Measurements from ENCODE around the gene METTL26.

Gene METTL26

GRCh38 chr16:619476-620100 lies 16.5 kb downstream of the METTL26 start:
- peaks cover 0 to 6% of the 10 kb centered on the region in 2 donors for H3K36me3 ChIP-seq (ENCODE audit: control insufficient read depth in 2 of 2, insufficient read depth in 2 of 2, low read length in 2 of 2)
- no peak overlapping the region for H3K9ac ChIP-seq (ENCODE audit: low read length in 2 of 2)
- no peaks in the 10 kb centered on the region for H3K4me1 ChIP-seq (ENCODE audit: control insufficient read depth, insufficient read depth, low read length)
- no peak overlapping the region for H3K4me3 ChIP-seq (ENCODE audit: low read length in 2 of 2)
- no peaks in the 10 kb centered on the region for H3K9me3 ChIP-seq (ENCODE audit: control insufficient read depth in 2 of 2, low read length in 2 of 2)
- H3K27ac ChIP-seq (ENCODE audit: low read length) = no peak overlapping the region
- no peaks in the 10 kb centered on the region for H3K27me3 ChIP-seq (ENCODE audit: control insufficient read depth in 1 of 2, insufficient read depth in 2 of 2, low read length in 2 of 2)

DNA sequence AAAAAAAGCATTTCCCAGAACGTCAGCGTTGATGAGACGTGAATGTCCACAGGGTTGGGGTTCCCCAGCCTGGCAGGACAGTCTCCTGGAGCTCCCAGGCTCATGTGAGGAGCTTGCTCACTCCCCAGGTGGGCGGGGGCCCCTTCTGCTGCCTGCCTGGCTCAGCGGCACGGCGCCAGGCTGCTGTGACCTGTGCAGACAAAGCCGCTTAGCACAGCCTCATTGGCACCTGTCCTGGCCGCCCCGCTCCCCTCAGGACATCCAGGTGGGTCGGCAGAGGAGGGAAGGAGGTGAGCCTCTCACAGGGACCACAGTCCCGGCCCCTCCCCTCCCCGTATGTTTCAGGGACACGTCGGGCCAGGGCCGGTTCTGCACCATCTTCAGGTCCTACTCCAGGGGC lies 18.2 kb downstream of the METTL26 start:
- Histone ChIP-seq H3K36me3 (ENCODE audit: control insufficient read depth in 2 of 2, insufficient read depth in 2 of 2, low read length in 2 of 2) (peaks cover 0 to 6% of the 10 kb centered on the region in 2 donors), H3K27ac (ENCODE audit: low read length) (no peak overlapping the region), H3K4me3 (ENCODE audit: low read length in 2 of 2) (no peak overlapping the region), H3K9me3 (ENCODE audit: control insufficient read depth in 2 of 2, low read length in 2 of 2) (no peaks in the 10 kb centered on the region), H3K9ac (ENCODE audit: low read length in 2 of 2) (no peak overlapping the region), H3K27me3 (ENCODE audit: control insufficient read depth in 1 of 2, insufficient read depth in 2 of 2, low read length in 2 of 2) (no peaks in the 10 kb centered on the region), H3K4me1 (ENCODE audit: control insufficient read depth, insufficient read depth, low read length) (no peaks in the 10 kb centered on the region)

GRCh38 chr16:616733-617586 lies 19.1 kb downstream of the METTL26 start:
- Histone ChIP-seq H3K4me1 (ENCODE audit: control insufficient read depth, insufficient read depth, low read length) (no peaks in the 10 kb centered on the region), H3K9ac (ENCODE audit: low read length in 2 of 2) (no peak overlapping the region), H3K27ac (ENCODE audit: low read length) (no peak overlapping the region), H3K9me3 (ENCODE audit: control insufficient read depth in 2 of 2, low read length in 2 of 2) (no peaks in the 10 kb centered on the region), H3K4me3 (ENCODE audit: low read length in 2 of 2) (no peak overlapping the region), H3K27me3 (ENCODE audit: control insufficient read depth in 1 of 2, insufficient read depth in 2 of 2, low read length in 2 of 2) (no peaks in the 10 kb centered on the region), H3K36me3 (ENCODE audit: control insufficient read depth in 2 of 2, insufficient read depth in 2 of 2, low read length in 2 of 2) (peaks cover 0 to 6% of the 10 kb centered on the region in 2 donors)

GRCh38 chr16:615122-615521 lies 21.0 kb downstream of the METTL26 start:
- H3K27ac ChIP-seq (ENCODE audit: low read length) = no peak overlapping the region
- H3K36me3 ChIP-seq (ENCODE audit: control insufficient read depth in 2 of 2, insufficient read depth in 2 of 2, low read length in 2 of 2) = peaks cover 0 to 6% of the 10 kb centered on the region in 2 donors
- H3K9ac ChIP-seq (ENCODE audit: low read length in 2 of 2) = no peak overlapping the region
- H3K9me3 ChIP-seq (ENCODE audit: control insufficient read depth in 2 of 2, low read length in 2 of 2) = no peaks in the 10 kb centered on the region
- H3K4me3 ChIP-seq (ENCODE audit: low read length in 2 of 2) = no peak overlapping the region
- peaks cover 8% of the 10 kb centered on the region for H3K4me1 ChIP-seq (ENCODE audit: control insufficient read depth, insufficient read depth, low read length)
- no peaks in the 10 kb centered on the region for H3K27me3 ChIP-seq (ENCODE audit: control insufficient read depth in 1 of 2, insufficient read depth in 2 of 2, low read length in 2 of 2)

DNA sequence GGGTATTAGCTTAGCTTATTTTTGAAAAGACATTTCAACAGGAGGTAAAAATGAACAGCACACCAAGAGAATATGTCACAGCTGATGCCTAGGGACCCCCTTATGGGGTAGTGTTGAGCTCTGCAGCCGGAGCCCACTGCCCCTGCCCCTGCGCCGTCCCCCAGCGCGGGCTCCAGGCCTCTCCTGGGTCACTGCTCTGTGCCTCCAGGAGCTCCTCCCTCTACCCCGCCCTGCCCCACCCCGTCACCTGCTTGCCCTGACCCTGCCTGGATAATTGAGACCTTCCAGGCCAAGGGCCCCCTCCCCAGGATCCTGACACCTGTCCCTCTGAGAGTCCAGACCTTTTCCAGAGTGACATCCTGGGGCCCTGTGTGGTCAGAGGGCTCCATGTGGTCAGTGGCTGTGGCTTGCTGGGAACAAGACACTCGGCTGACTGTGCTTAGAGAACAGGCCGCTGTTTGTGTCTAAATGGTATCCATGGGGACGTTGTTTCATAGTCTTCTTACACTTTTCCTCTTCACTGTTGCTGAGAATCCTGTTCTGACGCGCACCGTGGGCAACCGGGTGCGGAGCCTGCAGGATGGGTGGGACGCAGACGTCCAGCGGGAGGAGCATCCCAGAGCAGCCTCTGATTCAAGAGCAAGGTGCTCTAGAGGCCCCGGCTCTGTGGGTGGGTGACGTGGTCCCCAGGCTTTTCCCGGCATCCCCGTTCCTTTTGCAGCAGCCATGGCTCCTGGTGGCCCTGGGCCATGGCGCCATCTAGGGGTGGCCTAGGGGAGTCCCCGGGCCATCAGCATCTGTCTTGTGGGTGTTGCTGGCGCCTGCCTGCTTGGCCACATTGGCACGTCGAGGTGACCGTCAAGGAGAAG lies 25.4 kb downstream of the METTL26 start:
- Histone ChIP-seq H3K27me3 (ENCODE audit: control insufficient read depth in 1 of 2, insufficient read depth in 2 of 2, low read length in 2 of 2) (no peaks in the 10 kb centered on the region), H3K4me1 (ENCODE audit: control insufficient read depth, insufficient read depth, low read length) (peaks cover 8% of the 10 kb centered on the region), H3K9ac (ENCODE audit: low read length in 2 of 2) (no peak overlapping the region), H3K27ac (ENCODE audit: low read length) (no peak overlapping the region), H3K36me3 (ENCODE audit: control insufficient read depth in 2 of 2, insufficient read depth in 2 of 2, low read length in 2 of 2) (peaks cover 0 to 5% of the 10 kb centered on the region in 2 donors), H3K4me3 (ENCODE audit: low read length in 2 of 2) (no peak overlapping the region), H3K9me3 (ENCODE audit: control insufficient read depth in 2 of 2, low read length in 2 of 2) (no peaks in the 10 kb centered on the region)

DNA sequence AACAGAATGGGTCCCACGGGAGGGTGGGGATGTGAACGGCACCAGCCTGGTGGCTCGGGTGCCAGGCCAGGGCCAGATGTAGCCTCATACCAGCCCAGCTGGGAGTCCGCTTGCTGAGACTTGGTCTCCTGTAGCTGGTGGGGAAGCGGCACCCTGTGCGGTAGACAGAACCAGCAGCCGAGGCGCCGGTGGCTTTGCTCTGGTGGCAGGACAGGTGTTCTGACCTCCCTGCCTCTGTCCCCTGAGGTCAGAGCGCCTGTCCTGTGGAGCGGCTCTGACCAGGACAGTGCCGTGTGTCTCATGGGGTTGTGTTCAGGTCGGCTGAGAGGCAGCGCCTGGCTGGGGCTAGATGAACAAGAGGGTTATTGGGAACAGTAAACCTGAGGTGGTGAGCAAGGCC lies 26.1 kb downstream of the METTL26 start:
- Histone ChIP-seq H3K4me1 (ENCODE audit: control insufficient read depth, insufficient read depth, low read length) (peaks cover 8% of the 10 kb centered on the region), H3K9me3 (ENCODE audit: control insufficient read depth in 2 of 2, low read length in 2 of 2) (no peaks in the 10 kb centered on the region), H3K27ac (ENCODE audit: low read length) (no peak overlapping the region), H3K9ac (ENCODE audit: low read length in 2 of 2) (no peak overlapping the region), H3K27me3 (ENCODE audit: control insufficient read depth in 1 of 2, insufficient read depth in 2 of 2, low read length in 2 of 2) (no peaks in the 10 kb centered on the region), H3K36me3 (ENCODE audit: control insufficient read depth in 2 of 2, insufficient read depth in 2 of 2, low read length in 2 of 2) (peaks cover 0 to 7% of the 10 kb centered on the region in 2 donors), H3K4me3 (ENCODE audit: low read length in 2 of 2) (no peak overlapping the region)

- Histone ChIP-seq H3K27me3 (ENCODE audit: control insufficient read depth in 1 of 2, insufficient read depth in 2 of 2, low read length in 2 of 2) (no peaks in the 10 kb centered on the region), H3K4me1 (ENCODE audit: control insufficient read depth, insufficient read depth, low read length) (peaks cover 8% of the 10 kb centered on the region), H3K36me3 (ENCODE audit: control insufficient read depth in 2 of 2, insufficient read depth in 2 of 2, low read length in 2 of 2) (peaks cover 0 to 4% of the 10 kb centered on the region in 2 donors), H3K27ac (ENCODE audit: low read length) (no peak overlapping the region), H3K9me3 (ENCODE audit: control insufficient read depth in 2 of 2, low read length in 2 of 2) (no peaks in the 10 kb centered on the region), H3K4me3 (ENCODE audit: low read length in 2 of 2) (no peak overlapping the region), H3K9ac (ENCODE audit: low read length in 2 of 2) (no peak overlapping the region)
Measured at GRCh38 chr16:609316-609715, 26.8 kb downstream of the METTL26 start.

DNA sequence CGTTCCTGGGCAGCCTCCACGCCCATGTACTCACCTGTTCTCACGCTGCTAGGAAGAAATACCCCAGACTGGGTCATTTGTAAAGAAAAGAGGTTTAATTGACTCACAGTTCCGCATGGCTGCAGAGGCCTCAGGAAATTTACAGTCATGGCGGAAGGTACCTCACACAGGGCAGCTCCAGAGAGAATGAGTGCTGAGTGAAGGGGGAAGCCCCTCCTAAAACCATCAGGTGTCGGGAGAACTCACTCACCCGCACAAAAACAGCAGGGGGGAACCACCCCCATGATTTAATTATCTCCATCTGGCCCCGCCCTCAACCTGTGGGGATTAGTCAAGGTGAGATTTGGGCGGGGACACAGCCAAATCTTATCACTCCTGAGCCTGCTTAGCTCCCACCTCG lies 28.1 kb downstream of the METTL26 start:
- Histone ChIP-seq H3K4me1 (ENCODE audit: control insufficient read depth, insufficient read depth, low read length) (peaks cover 8% of the 10 kb centered on the region), H3K36me3 (ENCODE audit: control insufficient read depth in 2 of 2, insufficient read depth in 2 of 2, low read length in 2 of 2) (peaks cover 0 to 4% of the 10 kb centered on the region in 2 donors), H3K9me3 (ENCODE audit: control insufficient read depth in 2 of 2, low read length in 2 of 2) (no peaks in the 10 kb centered on the region), H3K27ac (ENCODE audit: low read length) (no peak overlapping the region), H3K27me3 (ENCODE audit: control insufficient read depth in 1 of 2, insufficient read depth in 2 of 2, low read length in 2 of 2) (no peaks in the 10 kb centered on the region), H3K9ac (ENCODE audit: low read length in 2 of 2) (no peak overlapping the region), H3K4me3 (ENCODE audit: low read length in 2 of 2) (no peak overlapping the region)

DNA sequence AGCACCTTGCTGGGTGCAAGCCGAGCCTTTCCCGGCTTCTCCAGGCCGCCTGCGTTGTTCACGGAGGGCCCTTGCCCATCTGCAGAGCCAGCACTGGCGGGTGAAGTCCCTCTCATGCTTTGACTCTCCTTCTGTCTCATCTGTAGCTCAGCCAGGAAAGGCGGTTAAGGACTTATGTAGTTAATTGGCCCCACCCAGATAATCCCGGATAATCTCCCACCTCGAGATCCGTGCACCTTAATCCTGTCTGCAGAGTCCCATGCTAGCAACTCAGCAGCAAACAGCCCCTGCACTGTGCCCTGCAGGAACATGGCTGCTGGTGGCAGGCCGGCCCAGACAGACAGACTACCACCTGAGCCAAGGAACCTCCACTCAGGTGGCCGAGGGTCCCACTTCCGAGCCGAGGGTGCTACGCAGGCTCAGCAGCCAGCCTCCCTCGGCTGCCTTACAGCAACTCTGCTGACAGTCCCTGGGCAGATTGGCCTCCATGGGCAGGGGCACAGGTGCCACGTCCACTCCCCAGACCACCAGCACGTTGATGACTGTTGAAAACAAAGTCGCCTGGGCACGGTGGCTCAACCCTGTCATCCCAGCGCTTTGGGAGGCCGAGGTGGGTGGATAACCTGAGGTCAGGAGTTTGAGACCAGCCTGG lies 29.3 kb downstream of the METTL26 start:
- H3K4me1 ChIP-seq (ENCODE audit: control insufficient read depth, insufficient read depth, low read length) = peaks cover 8% of the 10 kb centered on the region
- no peaks in the 10 kb centered on the region for H3K9me3 ChIP-seq (ENCODE audit: control insufficient read depth in 2 of 2, low read length in 2 of 2)
- H3K27ac ChIP-seq (ENCODE audit: low read length) = no peak overlapping the region
- H3K27me3 ChIP-seq (ENCODE audit: control insufficient read depth in 1 of 2, insufficient read depth in 2 of 2, low read length in 2 of 2) = no peaks in the 10 kb centered on the region
- no peak overlapping the region for H3K4me3 ChIP-seq (ENCODE audit: low read length in 2 of 2)
- no peak overlapping the region for H3K9ac ChIP-seq (ENCODE audit: low read length in 2 of 2)
- H3K36me3 ChIP-seq (ENCODE audit: control insufficient read depth in 2 of 2, insufficient read depth in 2 of 2, low read length in 2 of 2) = peaks cover 0 to 4% of the 10 kb centered on the region in 2 donors

- Histone ChIP-seq H3K27ac (ENCODE audit: low read length) (no peak overlapping the region), H3K9ac (ENCODE audit: low read length in 2 of 2) (no peak overlapping the region), H3K9me3 (ENCODE audit: control insufficient read depth in 2 of 2, low read length in 2 of 2) (no peaks in the 10 kb centered on the region), H3K4me3 (ENCODE audit: low read length in 2 of 2) (no peak overlapping the region), H3K36me3 (ENCODE audit: control insufficient read depth in 2 of 2, insufficient read depth in 2 of 2, low read length in 2 of 2) (peaks cover 6 to 11% of the 10 kb centered on the region in 2 donors), H3K4me1 (ENCODE audit: control insufficient read depth, insufficient read depth, low read length) (no peaks in the 10 kb centered on the region), H3K27me3 (ENCODE audit: control insufficient read depth in 1 of 2, insufficient read depth in 2 of 2, low read length in 2 of 2) (no peaks in the 10 kb centered on the region)
Measured at GRCh38 chr16:603933-604332, 32.2 kb downstream of the METTL26 start.

Data from stomach smooth muscle (tissue), 2 donors.